GM18519 (cell line): ENCODE results near the gene PDGFA.

ENCODE experiments used
- ATAC-seq: cut with Tn5 transposase; IDR thresholded peaks from one replicate; pipeline ENCODE4 v1.9.1; 2021; ENCODE audit warnings: mild to moderate bottlenecking, moderate library complexity; ENCODE audit not compliant: unreplicated experiment, low FRiP score

Gene PDGFA

GRCh38 chr7:477626-478220 is 41.9 kb downstream of the PDGFA start:
- ATAC-seq, result no peak

- ATAC-seq, result no peak
Measured at GRCh38 chr7:476736-477360, 42.8 kb downstream of the PDGFA start.

- no peak for ATAC-seq
Measured at GRCh38 chr7:475951-476441, 43.6 kb downstream of the PDGFA start.

DNA sequence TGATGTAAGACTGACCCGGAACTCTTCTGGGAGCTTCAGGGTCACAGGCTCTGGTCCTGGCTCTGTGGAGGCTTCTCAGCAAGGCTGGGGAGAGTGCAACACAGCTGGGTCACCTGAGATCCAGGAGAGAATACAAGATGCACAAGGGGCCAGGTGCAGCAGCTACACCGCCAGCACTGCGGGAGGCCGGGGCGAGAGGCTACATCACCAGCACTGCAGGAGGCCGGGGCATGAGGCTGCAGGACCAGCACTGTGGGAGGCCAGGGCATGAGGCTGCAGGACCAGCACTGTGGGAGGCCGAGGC is 44.3 kb downstream of the PDGFA start:
- ATAC-seq, result no peak

DNA sequence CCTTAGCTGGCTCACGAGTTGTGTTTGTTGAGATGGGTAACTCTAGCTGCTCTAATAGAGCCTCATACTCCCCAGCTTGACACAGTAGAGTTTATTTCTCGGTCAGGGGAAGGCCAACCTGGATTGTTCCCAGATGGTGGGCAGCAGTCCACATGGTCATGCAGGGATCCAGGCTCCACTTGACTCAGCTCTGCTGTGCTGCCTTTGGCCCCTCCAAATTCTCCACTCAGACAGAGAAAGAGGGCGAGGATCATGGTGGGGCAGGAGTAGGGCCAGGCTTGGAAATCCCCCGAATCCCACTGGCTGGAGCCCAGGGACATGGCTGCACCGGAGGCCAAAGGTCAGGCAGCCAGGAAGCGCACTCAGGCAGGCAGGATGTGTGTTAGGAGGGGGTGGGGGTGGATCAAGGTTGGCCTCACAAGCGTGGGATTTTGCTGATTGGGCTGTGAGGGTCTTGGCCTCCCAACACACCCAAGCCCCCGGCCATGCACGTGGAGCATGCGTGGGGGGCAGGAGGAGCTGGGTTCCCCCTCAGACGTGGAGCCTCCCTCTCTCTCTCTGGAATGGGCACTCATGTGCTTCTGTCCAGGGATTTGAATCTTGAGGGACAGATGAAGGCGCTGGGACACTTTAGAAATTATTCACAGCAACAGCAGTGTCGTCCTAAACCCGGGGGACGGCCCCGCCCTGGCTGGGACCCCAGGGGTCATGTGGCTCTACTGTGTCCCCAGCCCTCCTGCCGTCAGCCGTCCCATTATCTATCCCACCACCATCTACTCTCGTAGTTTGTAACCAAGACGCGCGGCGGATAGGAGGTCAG is 44.8 kb downstream of the PDGFA start:
- ATAC-seq, result no peak

DNA sequence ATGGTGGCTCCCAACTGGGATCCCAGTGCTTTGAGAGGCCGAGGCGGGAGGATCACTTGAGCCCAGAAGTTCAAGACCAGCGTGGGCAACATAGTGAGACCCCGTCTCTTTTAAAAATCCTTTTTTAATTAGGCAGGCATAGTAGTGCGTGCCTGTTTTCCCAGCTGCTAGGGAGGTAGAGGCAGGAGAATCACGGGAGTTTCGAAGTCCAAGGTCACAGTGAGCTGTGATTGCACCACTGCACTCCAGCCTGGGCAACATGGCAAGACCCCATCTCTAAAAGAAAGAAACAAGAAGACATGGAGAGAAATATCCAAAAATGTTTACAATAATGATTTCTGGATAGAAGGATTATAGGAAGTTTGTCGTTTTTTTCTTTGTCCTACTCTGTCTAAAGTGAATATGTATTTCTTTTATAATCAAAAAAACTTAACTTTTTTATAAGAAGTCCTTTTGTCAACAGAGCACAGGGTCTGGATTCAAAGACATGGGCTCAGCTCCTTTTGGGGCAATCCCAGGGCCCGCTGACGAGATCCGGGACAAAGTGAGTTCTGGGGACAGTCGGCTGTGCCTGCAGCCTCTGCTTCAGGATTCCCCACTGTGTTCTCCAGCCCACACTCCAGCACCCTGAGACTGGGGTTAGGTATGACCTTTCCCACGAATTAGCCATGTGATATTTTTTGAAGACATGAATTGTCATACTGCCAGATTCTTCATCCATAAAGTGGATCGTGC is 45.6 kb downstream of the PDGFA start:
- no peak for ATAC-seq

- no peak for ATAC-seq
Measured at GRCh38 chr7:473211-473734, 46.4 kb downstream of the PDGFA start.

DNA sequence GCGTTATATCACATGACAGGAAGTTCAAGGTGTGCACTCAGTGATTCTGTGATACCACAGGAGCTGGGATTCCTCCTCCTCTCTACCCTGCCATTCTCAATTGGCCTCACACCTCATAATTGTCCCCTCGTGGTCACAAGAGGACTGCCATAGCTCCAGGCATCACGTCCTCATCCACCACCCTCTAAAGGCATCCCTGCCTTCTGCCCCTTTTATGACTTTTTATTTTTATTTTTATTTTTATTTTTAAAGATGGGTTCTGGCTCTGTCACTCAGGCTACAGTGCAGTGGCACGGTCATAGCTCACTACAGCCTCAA is 47.0 kb downstream of the PDGFA start:
- no peak for ATAC-seq

DNA sequence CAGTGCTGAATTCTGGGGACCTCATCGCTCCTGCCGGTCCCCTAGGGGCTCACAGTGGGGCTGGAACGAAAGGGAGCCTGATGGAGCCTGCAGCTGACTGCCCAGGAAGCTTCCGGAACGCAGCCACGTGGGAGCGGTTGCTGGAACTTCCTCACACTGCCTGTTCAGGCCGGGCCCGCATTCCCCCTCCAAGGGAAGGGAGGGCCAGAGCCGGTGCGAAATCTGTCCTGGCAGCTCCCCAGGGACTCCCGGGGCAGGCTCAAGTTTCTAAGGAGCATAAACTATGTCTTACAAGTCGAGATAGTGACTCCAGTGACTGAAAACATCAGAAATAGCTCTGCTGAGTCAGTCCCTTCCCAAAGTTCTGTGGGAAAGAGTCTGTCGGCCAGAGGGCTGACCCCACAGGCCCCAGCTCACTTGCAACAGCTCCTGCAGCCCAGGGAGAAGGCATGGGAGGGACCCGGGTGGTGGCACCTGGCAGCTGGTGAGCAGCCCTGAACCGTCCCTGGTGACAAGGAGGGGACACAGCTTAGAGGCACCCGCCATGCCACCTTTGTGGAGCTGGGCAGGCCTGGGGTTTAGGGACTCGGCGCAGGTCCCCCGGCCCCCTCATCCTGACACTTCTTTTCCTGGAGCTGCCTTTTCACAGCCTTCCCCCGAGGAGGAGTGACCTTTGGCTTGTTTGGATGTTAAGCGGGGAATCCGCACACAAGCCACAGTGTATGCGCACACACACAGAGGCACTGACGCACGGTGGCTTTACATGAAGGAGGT is 47.6 kb downstream of the PDGFA start:
- ATAC-seq, result no peak

DNA sequence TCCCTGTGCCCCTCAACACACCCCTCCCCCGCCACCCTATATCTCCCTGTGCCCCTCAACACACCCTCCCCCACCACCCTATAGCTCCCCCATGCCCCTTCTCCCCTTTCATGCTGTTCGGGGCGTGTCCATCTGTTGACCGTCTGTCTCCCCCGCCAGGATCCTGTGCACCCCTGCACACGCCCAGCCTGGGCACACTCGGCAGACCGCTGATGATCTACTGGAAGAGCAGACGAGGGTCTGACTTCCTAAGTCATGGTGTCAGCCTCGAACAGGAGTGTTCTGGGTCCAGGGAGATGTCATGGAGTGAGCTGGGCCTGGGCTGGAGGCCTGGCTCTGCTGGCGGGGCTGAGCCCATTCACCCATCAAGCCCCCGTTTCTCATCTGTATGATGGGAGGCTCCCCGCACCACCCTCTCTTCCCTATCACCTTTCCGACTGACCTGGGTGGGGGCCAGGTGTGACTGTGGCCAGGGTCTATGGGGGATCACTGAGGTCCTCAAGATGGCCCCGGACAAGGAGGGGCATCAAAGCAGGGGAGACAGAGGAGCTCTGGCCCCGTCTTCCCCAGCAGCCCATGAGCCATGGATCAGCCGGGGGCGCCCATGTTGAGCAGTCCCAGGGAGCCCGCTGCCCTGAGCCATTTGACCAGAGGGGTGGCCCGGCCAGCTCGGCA is 48.3 kb downstream of the PDGFA start:
- ATAC-seq, result no peak

- ATAC-seq, result no peak
Measured at GRCh38 chr7:469563-469961, 50.1 kb downstream of the PDGFA start.

DNA sequence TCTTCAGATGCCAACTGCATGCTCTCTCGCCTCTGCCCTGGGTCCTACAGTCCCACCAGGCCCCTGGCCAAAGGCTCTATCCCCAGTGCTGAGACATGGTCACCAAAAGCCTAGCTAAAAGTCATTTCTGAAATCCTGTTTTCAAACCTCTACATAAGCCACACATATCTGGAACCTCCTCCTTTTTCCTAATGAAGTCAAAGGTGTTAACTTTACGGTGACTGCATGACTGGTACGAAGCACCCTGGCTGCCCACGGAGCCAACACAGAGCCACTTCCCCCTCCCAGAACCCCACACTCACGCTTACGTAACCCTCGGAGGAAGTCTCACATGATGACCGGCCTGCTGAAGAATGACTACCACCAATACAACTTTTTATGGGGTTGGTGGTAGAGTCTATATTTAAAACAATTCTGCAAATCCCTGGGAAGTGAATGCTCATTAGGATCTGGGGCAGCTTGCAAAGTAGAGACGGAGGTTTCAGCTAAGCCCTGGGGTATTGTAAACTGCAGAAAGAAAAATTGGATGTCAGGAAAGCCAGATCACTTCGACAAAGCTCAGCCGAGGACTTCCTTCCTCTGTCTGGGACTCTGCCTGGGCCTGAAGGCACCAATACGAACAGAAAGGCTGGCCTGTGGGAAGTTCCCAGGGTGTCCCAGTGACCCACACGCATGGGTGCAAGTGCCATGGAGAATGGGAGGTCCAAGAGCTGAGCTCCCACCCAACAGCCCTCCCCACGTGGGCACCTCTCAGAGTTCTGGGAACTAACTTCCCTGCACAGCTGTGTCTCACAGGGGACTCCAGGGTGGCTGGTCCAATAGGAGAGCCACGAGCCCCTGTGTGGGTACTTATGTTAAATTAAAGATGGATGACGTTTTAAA is 50.7 kb downstream of the PDGFA start:
- no peak for ATAC-seq

DNA sequence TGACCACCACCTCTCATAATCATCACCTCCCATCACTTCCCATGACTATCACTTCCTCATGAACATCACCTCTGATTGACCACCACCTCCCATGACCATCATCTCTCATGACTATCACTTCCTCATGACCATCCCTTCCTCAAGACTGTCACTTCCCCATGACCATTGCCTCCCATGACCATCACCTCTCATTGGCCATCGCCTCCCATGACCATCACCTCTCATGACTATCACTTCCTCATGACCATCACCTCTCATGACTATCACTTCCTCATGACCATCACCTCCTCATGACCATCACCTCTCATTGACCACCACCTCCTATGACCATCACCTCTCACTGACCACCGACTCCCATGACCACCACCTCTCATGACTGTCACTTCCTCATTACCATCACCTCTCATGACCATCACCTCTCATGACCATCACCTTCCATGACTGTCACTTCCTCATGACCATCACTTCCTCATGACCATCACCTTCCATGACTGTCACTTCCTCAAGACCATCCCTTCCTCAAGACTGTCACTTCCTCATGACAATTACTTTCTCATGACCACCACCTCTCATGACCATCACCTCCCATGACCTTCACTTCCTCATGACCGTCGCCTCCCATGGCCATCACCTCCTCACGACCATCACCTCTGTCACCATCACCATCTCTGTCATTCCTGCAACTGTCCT is 51.6 kb downstream of the PDGFA start:
- no peak for ATAC-seq

DNA sequence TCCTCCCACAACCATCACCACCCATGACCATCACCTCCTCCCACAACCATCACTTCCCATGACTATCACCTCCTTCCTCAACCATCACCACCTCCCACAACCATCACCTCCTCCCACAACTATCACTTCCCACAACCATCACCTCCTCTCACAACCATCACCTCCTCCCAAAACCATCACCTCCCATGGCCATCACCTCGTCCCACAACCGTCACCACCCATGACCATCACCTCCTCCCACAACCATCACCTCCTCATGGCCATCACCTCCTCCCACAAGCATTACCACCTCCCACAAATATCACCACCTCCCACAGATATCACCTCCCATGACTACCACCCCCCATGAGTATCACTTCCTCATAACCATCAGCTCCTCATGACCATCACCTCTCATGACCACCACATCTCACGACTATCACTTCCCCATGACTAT is 52.2 kb downstream of the PDGFA start:
- no peak for ATAC-seq

- ATAC-seq, result no peak
Measured at GRCh38 chr7:466465-467191, 53.0 kb downstream of the PDGFA start.

GRCh38 chr7:465710-466400 is 53.8 kb downstream of the PDGFA start:
- ATAC-seq, result no peak
